HG03108 (cell line): ENCODE measurements around the gene RHBG.

Experiments
- ATAC-seq: cut with Tn5 transposase; IDR thresholded peaks from one replicate; pipeline ENCODE4 v1.9.1; 2021; ENCODE audit warnings: moderate library complexity; ENCODE audit not compliant: unreplicated experiment

The RHBG gene

GRCh38 chr1:156386134-156386901 is 17.3 kb downstream of the RHBG start:
- no peak for ATAC-seq

- no peak for ATAC-seq
These were observed 18.2 kb downstream of the RHBG start for GRCh38 chr1:156386949-156387869.

- ATAC-seq = no peak
These were observed 18.8 kb downstream of the RHBG start for GRCh38 chr1:156387870-156388173.

- ATAC-seq = no peak
These were observed 19.4 kb downstream of the RHBG start for GRCh38 chr1:156388174-156389137.

- no peak for ATAC-seq
These were observed 20.3 kb downstream of the RHBG start for GRCh38 chr1:156389311-156389710.

- no peak for ATAC-seq
These were observed 21.7 kb downstream of the RHBG start for GRCh38 chr1:156390469-156391365.

GRCh38 chr1:156391366-156391677 is 22.3 kb downstream of the RHBG start:
- ATAC-seq = no peak

- ATAC-seq = no peak
These were observed 22.7 kb downstream of the RHBG start for GRCh38 chr1:156391701-156392100.

- no peak for ATAC-seq
These were observed 23.4 kb downstream of the RHBG start for GRCh38 chr1:156392452-156392853.

- ATAC-seq = no peak
These were observed 24.1 kb downstream of the RHBG start for GRCh38 chr1:156393095-156393494.

- no peak for ATAC-seq
These were observed 25.1 kb downstream of the RHBG start for GRCh38 chr1:156394082-156394481.

GRCh38 chr1:156394835-156395461 is 25.9 kb downstream of the RHBG start:
- no peak for ATAC-seq

- no peak for ATAC-seq
These were observed 30.5 kb downstream of the RHBG start for GRCh38 chr1:156399355-156400125.

GRCh38 chr1:156400191-156400935 is 31.4 kb downstream of the RHBG start:
- no peak for ATAC-seq

- ATAC-seq = no peak
These were observed 32.1 kb downstream of the RHBG start for GRCh38 chr1:156401041-156401574.

- no peak for ATAC-seq
These were observed 32.7 kb downstream of the RHBG start for GRCh38 chr1:156401681-156402081.

GRCh38 chr1:156402331-156403020 is 33.5 kb downstream of the RHBG start:
- ATAC-seq = no peak
